A673 (cell line): ENCODE data around the gene MYO5A. TPM values are rescaled to one million over a fixed set of nuclear protein-coding genes. Genes with fewer than 3 reads are reported as not detected.
A peak's percentile ranks its signal among the peaks of the same experiment; 100 is the strongest.
"Not testable (repeated sequence)": the region's sequence is repeated elsewhere in the genome, so short reads cannot be mapped to it uniquely, and the experiment has no call there.

ENCODE experiments used
- BruUV-seq: library from RNA; stranded (reverse); fragments of 400-500 nt; replicated peaks from 2 replicates; lab custom pipeline; 2021; lab: Mats Ljungman, UMichigan
- CTCF ChIA-PET: fragments of 300-600 bp; sonication (Branson Sonifier 250); formaldehyde crosslinking; loops from one replicate; lab custom pipeline; 2022; ENCODE audit warnings: antibody characterized with exemption; lab: Charles Lee
- POLR2A ChIA-PET: fragments of 300-600 bp; sonication (Branson Sonifier 250); formaldehyde crosslinking; loops from one replicate; lab custom pipeline; 2022; ENCODE audit warnings: antibody characterized with exemption; ENCODE audit not compliant: low non-redundant PET; lab: Charles Lee
- DNase-seq: peaks from one replicate; pipeline ENCODE4 v3.0.0-alpha.2; 2015; ENCODE audit warnings: low spot score
- H3K27ac ChIP-seq: fragments of 200-600 bp; sonication (generic); 2 replicates; pipeline ENCODE4 v1.5.1; 2016; ENCODE audit warnings: mixed run types, low read depth, mild to moderate bottlenecking, mixed read lengths, antibody characterized with exemption, low read length; ENCODE audit not compliant: poor library complexity, severe bottlenecking
- H3K27me3 ChIP-seq: fragments of 200-600 bp; sonication (generic); replicated peaks from 2 replicates; pipeline ENCODE4 v1.6.1; 2017; ENCODE audit warnings: mixed run types, low read depth, mild to moderate bottlenecking, mixed read lengths, antibody characterized with exemption, low read length; ENCODE audit not compliant: insufficient read depth, poor library complexity
- H3K36me3 ChIP-seq: fragments of 200-600 bp; sonication (generic); 2 replicates; pipeline ENCODE4 v1.6.1; 2016; ENCODE audit warnings: mixed run types, mild to moderate bottlenecking, mixed read lengths, antibody characterized with exemption, low read length; ENCODE audit not compliant: insufficient read depth, poor library complexity, severe bottlenecking
- H3K4me1 ChIP-seq: fragments of 200-600 bp; sonication (generic); 2 replicates; pipeline ENCODE4 v1.6.1; 2017; ENCODE audit warnings: mixed run types, mild to moderate bottlenecking, mixed read lengths, antibody characterized with exemption, low read length; ENCODE audit not compliant: insufficient read depth, poor library complexity, severe bottlenecking
- H3K4me3 ChIP-seq: fragments of 200-600 bp; sonication (generic); 2 replicates; pipeline ENCODE4 v1.5.1; 2016; ENCODE audit warnings: low read depth, mixed run types, mild to moderate bottlenecking, mixed read lengths, low read length; ENCODE audit not compliant: poor library complexity, severe bottlenecking
- H3K9me3 ChIP-seq: fragments of 200-600 bp; sonication (generic); 2 replicates; pipeline ENCODE4 v1.6.1; 2016; ENCODE audit warnings: mixed run types, low read depth, mild to moderate bottlenecking, mixed read lengths, antibody characterized with exemption, low read length; ENCODE audit not compliant: poor library complexity, severe bottlenecking
- EZH2 ChIP-seq: fragments of 200-600 bp; sonication (generic); IDR thresholded peaks from 2 replicates; pipeline ENCODE4 v1.6.1; 2017; ENCODE audit warnings: borderline replicate concordance, low read depth, mild to moderate bottlenecking, mixed read lengths, antibody characterized with exemption, low read length; ENCODE audit not compliant: poor library complexity, severe bottlenecking
- intact Hi-C: fragments of 100-400 bp; cut with micrococcal nuclease; formaldehyde crosslinking; loops from one replicate; pipeline ENCODE4 v1.10.0; 2022; ENCODE audit not compliant: unreplicated experiment
- total RNA-seq: library from RNA; stranded (reverse); gene quantifications from 2 replicates; pipeline ENCODE4 v1.2.3, GENCODE V29; 2021
- TF ChIP-seq, protein P1 (sequence below): fragments of 300-800, 200-600 bp; sonication (generic); conservative IDR thresholded peaks from 2 replicates; pipeline ENCODE4 v1.5.1; 2017; ENCODE audit warnings: low read depth, mild to moderate bottlenecking, antibody characterized with exemption, low read length, moderate library complexity, mixed read lengths

Gene MYO5A
- total RNA-seq, 1 experiment from 2014 or later = 16.8 TPM

DNA sequence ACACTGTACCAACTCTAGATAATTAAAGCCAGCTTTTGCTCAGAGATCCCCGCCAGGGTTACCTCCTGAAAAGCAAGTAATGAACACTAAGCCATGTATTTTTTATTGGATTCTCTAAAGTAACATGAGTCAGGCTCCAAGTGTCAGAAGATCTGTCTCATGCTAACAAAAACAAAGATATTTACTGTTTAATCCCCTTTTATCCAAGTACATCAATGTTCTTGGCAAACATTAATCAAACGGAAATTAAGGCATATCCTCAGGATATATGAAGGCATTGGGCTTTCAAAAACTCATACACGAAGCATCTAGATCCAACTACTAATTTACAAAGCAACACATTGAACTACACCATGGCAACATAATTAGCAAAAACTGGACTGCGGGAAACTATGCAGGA lies 37.2 kb downstream of the MYO5A start:
- Histone ChIP-seq H3K4me1 (peaks cover 6% of the 10 kb centered on the region), H3K36me3 (no peaks in the 10 kb centered on the region), H3K27ac (no peak overlapping the region), H3K4me3 (no peak overlapping the region), H3K9me3 (no peaks in the 10 kb centered on the region), H3K27me3 (no peaks in the 10 kb centered on the region)
- no peak for TF ChIP-seq EZH2
- TF ChIP-seq, protein P1, sequence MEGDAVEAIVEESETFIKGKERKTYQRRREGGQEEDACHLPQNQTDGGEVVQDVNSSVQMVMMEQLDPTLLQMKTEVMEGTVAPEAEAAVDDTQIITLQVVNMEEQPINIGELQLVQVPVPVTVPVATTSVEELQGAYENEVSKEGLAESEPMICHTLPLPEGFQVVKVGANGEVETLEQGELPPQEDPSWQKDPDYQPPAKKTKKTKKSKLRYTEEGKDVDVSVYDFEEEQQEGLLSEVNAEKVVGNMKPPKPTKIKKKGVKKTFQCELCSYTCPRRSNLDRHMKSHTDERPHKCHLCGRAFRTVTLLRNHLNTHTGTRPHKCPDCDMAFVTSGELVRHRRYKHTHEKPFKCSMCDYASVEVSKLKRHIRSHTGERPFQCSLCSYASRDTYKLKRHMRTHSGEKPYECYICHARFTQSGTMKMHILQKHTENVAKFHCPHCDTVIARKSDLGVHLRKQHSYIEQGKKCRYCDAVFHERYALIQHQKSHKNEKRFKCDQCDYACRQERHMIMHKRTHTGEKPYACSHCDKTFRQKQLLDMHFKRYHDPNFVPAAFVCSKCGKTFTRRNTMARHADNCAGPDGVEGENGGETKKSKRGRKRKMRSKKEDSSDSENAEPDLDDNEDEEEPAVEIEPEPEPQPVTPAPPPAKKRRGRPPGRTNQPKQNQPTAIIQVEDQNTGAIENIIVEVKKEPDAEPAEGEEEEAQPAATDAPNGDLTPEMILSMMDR = no peak
- no TSS peak for BruUV-seq
- ChIA-PET POLR2A (no interaction called here), CTCF (no interaction called here)
- intact Hi-C loops = no loop called here
- peak; percentile 43 for DNase-seq

DNA sequence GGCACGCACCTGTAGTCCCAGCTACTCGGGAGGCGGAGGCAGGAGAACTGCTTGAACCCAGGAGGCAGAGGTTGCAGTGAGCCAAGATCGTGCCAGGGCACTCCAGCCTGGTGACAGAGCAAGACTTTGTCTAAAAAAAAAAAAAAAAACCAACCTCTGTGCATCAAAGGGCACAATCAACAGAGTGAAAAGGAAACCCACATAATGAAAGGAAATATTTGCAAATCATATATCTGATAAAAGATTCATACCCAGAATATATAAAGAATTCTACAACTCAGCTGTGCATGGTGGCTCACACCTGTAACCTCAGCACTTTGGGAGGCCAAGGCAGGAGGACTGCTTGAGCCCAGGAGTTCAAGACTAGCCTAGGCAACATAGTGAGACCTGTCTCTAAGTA lies 39.2 kb downstream of the MYO5A start:
- intact Hi-C loops, H3K27me3 ChIP-seq, H3K36me3 ChIP-seq, H3K4me1 ChIP-seq, H3K9me3 ChIP-seq, BruUV-seq, POLR2A ChIA-PET, H3K4me3 ChIP-seq, DNase-seq, H3K27ac ChIP-seq, CTCF ChIA-PET: not testable (repeated sequence)

- H3K4me1 ChIP-seq = peaks cover under 1% of the 10 kb centered on the region
- no peaks in the 10 kb centered on the region for H3K36me3 ChIP-seq
- no peaks in the 10 kb centered on the region for H3K9me3 ChIP-seq
- no peak overlapping the region for H3K27ac ChIP-seq
- POLR2A ChIA-PET = no interaction called here
- intact Hi-C loops = no loop called here
- CTCF ChIA-PET = no interaction called here
- no TSS peak for BruUV-seq
- DNase-seq = no peak
- H3K4me3 ChIP-seq = no peak overlapping the region
- no peaks in the 10 kb centered on the region for H3K27me3 ChIP-seq
- no peak for TF ChIP-seq EZH2
- TF ChIP-seq, protein P1 = no peak
These were observed 39.9 kb downstream of the MYO5A start for GRCh38 chr15:52488830-52489229.
